Breast epithelium (tissue), 3 donors: Measurements from ENCODE around the gene CIAPIN1.

Experiments used
- CTCF ChIP-seq, 3 donors: fragments of 450-650 bp; IDR thresholded peaks; one replicate each; pipeline ENCODE4 v1.5.1; 2016 to 2017; ENCODE audit warnings: antibody characterized with exemption in 3 of 3, mild to moderate bottlenecking in 3 of 3, moderate library complexity in 3 of 3
- POLR2AphosphoS5 ChIP-seq, 3 donors: sonication (generic); formaldehyde crosslinking; IDR thresholded peaks; one replicate each; pipeline ENCODE4 v1.6.1; 2017; ENCODE audit warnings: antibody characterized with exemption in 3 of 3

GRCh38 chr16:57386381-57386951 is 60.7 kb downstream of the CIAPIN1 start:
- no peak for TF ChIP-seq CTCF (IDR thresholded peaks at IDR 0.05)
- TF ChIP-seq POLR2AphosphoS5 (IDR thresholded peaks at IDR 0.05), result no peak
